SK-N-SH (cell line): ENCODE measurements around the gene PLA2G6. TPM values are rescaled to one million over a fixed set of nuclear protein-coding genes. Genes with fewer than 3 reads are reported as not detected.

Experiments
- CTCF ChIA-PET: fragments of 300-600, 350-600 bp; formaldehyde crosslinking; extraction: SDS; loops from one replicate; lab custom pipeline; 2021; lab: Yijun Ruan, JAX
- POLR2A ChIA-PET: fragments of 350-600 bp; sonication (Branson Sonifier 250); formaldehyde crosslinking; extraction: SDS; loops from one replicate; lab custom pipeline; 2020; ENCODE audit warnings: antibody characterized with exemption, inconsistent platforms; lab: Yijun Ruan, JAX
- DNase-seq: peaks from one replicate; pipeline ENCODE4 v3.0.0; 2012
- H2AFZ ChIP-seq: fragments of 200-600 bp; sonication (generic); 2 replicates; pipeline ENCODE4 v1.8.1; 2016; ENCODE audit warnings: antibody characterized with exemption, mild to moderate bottlenecking, low read depth
- H3F3A ChIP-seq: fragments of 200-600 bp; sonication (generic); replicated peaks from 2 replicates; pipeline ENCODE3; 2016; ENCODE audit warnings: antibody characterized with exemption, mild to moderate bottlenecking; ENCODE audit not compliant: insufficient read depth
- H3K27ac ChIP-seq, 2 experiments: fragments of 200-500 bp in 1 of 2; fragments of 200-600 bp in 1 of 2; sonication (Bioruptor generic) in 1 of 2; sonication (generic), shearing (Covaris generic) in 1 of 2; 2 replicates each; pipeline versions ENCODE4 v1.5.1 to v1.6.1; 2014 to 2016; ENCODE audit warnings: low read depth in 2 of 2, inconsistent platforms in 1 of 2, low read length in 1 of 2, mild to moderate bottlenecking in 1 of 2, mixed read lengths in 1 of 2
- H3K27me3 ChIP-seq: fragments of 200-600 bp; sonication (generic), shearing (Covaris generic); 2 replicates; pipeline ENCODE4 v1.6.1; 2016; ENCODE audit warnings: mixed run types; ENCODE audit not compliant: insufficient read depth
- H3K36me3 ChIP-seq, 2 experiments: fragments of 200-500 bp in 1 of 2; fragments of 200-600 bp in 1 of 2; sonication (Bioruptor generic) in 1 of 2; sonication (generic) in 1 of 2; replicated peaks in 1 of 2; 2 replicates each; pipeline versions ENCODE3 to v1.5.1; 2014 to 2016; ENCODE audit warnings: low read length in 1 of 2, mild to moderate bottlenecking in 1 of 2; ENCODE audit not compliant: insufficient read depth in 2 of 2, control insufficient read depth in 1 of 2
- H3K4me1 ChIP-seq, 2 experiments: fragments of 200-500 bp in 1 of 2; fragments of 200-600 bp in 1 of 2; sonication (Bioruptor generic) in 1 of 2; sonication (generic), shearing (Covaris generic) in 1 of 2; 2 replicates each; pipeline versions ENCODE4 v1.5.1 to v1.6.1; 2014 to 2016; ENCODE audit warnings: low read depth in 1 of 2, low read length in 1 of 2, mixed run types in 1 of 2; ENCODE audit not compliant: insufficient read depth in 2 of 2, control insufficient read depth in 1 of 2
- H3K4me2 ChIP-seq: fragments of 200-600 bp; sonication (generic), shearing (Covaris generic); 2 replicates; pipeline ENCODE4 v1.6.1; 2017; ENCODE audit warnings: mixed run types
- H3K4me3 ChIP-seq, 2 experiments: fragments of 200-500 bp in 1 of 2; fragments of 200-600 bp in 1 of 2; sonication (Bioruptor generic) in 1 of 2; sonication (generic), shearing (Covaris generic) in 1 of 2; 2 replicates each; pipeline versions ENCODE4 v1.5.1 to v1.8.1; 2014 to 2016; ENCODE audit warnings: low read depth in 2 of 2, inconsistent platforms in 1 of 2, low read length in 1 of 2, mild to moderate bottlenecking in 1 of 2, mixed read lengths in 1 of 2, moderate library complexity in 1 of 2
- H3K79me2 ChIP-seq: fragments of 200-600 bp; sonication (generic); 2 replicates; pipeline ENCODE4 v1.8.1; 2017; ENCODE audit warnings: mild to moderate bottlenecking; ENCODE audit not compliant: insufficient read depth
- H3K9ac ChIP-seq: fragments of 200-600 bp; sonication (generic); 2 replicates; pipeline ENCODE4 v1.6.1; 2017; ENCODE audit warnings: mixed run types
- H3K9me2 ChIP-seq: fragments of 200-600 bp; sonication (generic); 2 replicates; pipeline ENCODE4 v1.6.1; 2017; ENCODE audit warnings: mixed run types
- H3K9me3 ChIP-seq: fragments of 200-600 bp; sonication (generic); 2 replicates; pipeline ENCODE4 v1.6.1; 2017; ENCODE audit warnings: mixed run types, mild to moderate bottlenecking, moderate library complexity
- H4K20me1 ChIP-seq: fragments of 200-600 bp; sonication (generic); 2 replicates; pipeline ENCODE4 v1.6.1; 2017; ENCODE audit warnings: mild to moderate bottlenecking, mixed run types; ENCODE audit not compliant: insufficient read depth
- CHD2 ChIP-seq: fragments of 150-350 bp; IDR thresholded peaks from 2 replicates; pipeline ENCODE4 v1.6.1; 2018; ENCODE audit warnings: low read length; ENCODE audit not compliant: partially characterized antibody
- ELF1 ChIP-seq: IDR thresholded peaks from 2 replicates; pipeline ENCODE4 v1.4.0; 2012
- EP300 ChIP-seq, 2 experiments: IDR thresholded peaks; 2 replicates each; pipeline versions ENCODE4 v1.4.0 to v1.6.1; 2012; ENCODE audit warnings: borderline replicate concordance in 1 of 2, low read depth in 1 of 2, low read length in 1 of 2
- EZH2phosphoT487 ChIP-seq: fragments of 200-600 bp; sonication (generic); IDR thresholded peaks from 2 replicates; pipeline ENCODE4 v1.6.1; 2017; ENCODE audit warnings: low read depth, mixed run types, mild to moderate bottlenecking, antibody characterized with exemption, moderate library complexity, borderline replicate concordance
- FOXM1 ChIP-seq: IDR thresholded peaks from 2 replicates; pipeline ENCODE4 v1.4.0; 2012; ENCODE audit warnings: low read depth, mild to moderate bottlenecking
- GABPA ChIP-seq: IDR thresholded peaks from 2 replicates; pipeline ENCODE4 v1.4.0; 2012; ENCODE audit warnings: low read depth, mild to moderate bottlenecking
- GATA2 ChIP-seq: sonication (generic); formaldehyde crosslinking; IDR thresholded peaks from 2 replicates; pipeline ENCODE4 v1.5.0; 2020; ENCODE audit warnings: mild to moderate bottlenecking, missing genetic modification reagents
- IRF3 ChIP-seq: fragments of 150-350 bp; IDR thresholded peaks from 2 replicates; pipeline ENCODE4 v1.6.1; 2016; ENCODE audit warnings: mild to moderate bottlenecking, low read depth, low read length
- JUND ChIP-seq: IDR thresholded peaks from 2 replicates; pipeline ENCODE4 v1.4.0; 2012
- MEF2A ChIP-seq: IDR thresholded peaks from 2 replicates; pipeline ENCODE4 v1.4.0; 2012; ENCODE audit warnings: low read depth, borderline replicate concordance
- NFIC ChIP-seq: IDR thresholded peaks from 2 replicates; pipeline ENCODE4 v1.4.0; 2012; ENCODE audit warnings: borderline replicate concordance
- RAD21 ChIP-seq: IDR thresholded peaks from 2 replicates; pipeline ENCODE4 v1.6.1; 2012; ENCODE audit warnings: mild to moderate bottlenecking, low read length
- REST ChIP-seq: IDR thresholded peaks from 2 replicates; pipeline ENCODE4 v1.6.1; 2012; ENCODE audit warnings: mild to moderate bottlenecking, low read depth, low read length, moderate library complexity
- RFX5 ChIP-seq: IDR thresholded peaks from 2 replicates; pipeline ENCODE4 v1.6.1; 2012; ENCODE audit warnings: mild to moderate bottlenecking, improper control_type of control experiment, low read length
- TAF1 ChIP-seq: IDR thresholded peaks from 2 replicates; pipeline ENCODE4 v1.6.1; 2012; ENCODE audit warnings: low read depth, mild to moderate bottlenecking, low read length, moderate library complexity, borderline replicate concordance
- TCF12 ChIP-seq: IDR thresholded peaks from 2 replicates; pipeline ENCODE4 v1.4.0; 2012
- USF2 ChIP-seq: fragments of 150-350 bp; IDR thresholded peaks from 2 replicates; pipeline ENCODE4 v1.6.1; 2017; ENCODE audit warnings: antibody characterized with exemption, low read length, low read depth, borderline replicate concordance
- WGBS: methylation state at CpG from one replicate; pipeline ENCODE4 v1.1.6; 2017; ENCODE audit warnings: low lambda C conversion rate; 5-methylcytosine and 5-hydroxymethylcytosine counted together
- polyA plus RNA-seq, 3 experiments: library from polyadenylated mRNA; depleted of rRNA; stranded (reverse); fragments of >200 nt; gene quantifications; 2 replicates each; pipeline ENCODE4 v1.2.3, GENCODE V29; 2012

The PLA2G6 gene
- polyA plus RNA-seq, 1 of the 3 experiments (the other 2 are of a cell fraction), result 10.5 TPM

GRCh38 chr22:38067761-38068360 lies 113.8 kb downstream of the PLA2G6 start:
- no peaks in the 10 kb centered on the region for H3K4me1 ChIP-seq
- no peak overlapping the region for H3K27ac ChIP-seq
- H3K9ac ChIP-seq, result no peak overlapping the region
- no peaks in the 10 kb centered on the region for H3K9me2 ChIP-seq
- no peaks in the 10 kb centered on the region for H4K20me1 ChIP-seq
- no peaks in the 10 kb centered on the region for H3K79me2 ChIP-seq
- no peaks in the 10 kb centered on the region for H3K9me3 ChIP-seq
- no peak overlapping the region for H3K4me2 ChIP-seq
- peaks cover 0 to 24% of the 10 kb centered on the region in 2 experiments for H3K36me3 ChIP-seq
- no peak overlapping the region for H3K4me3 ChIP-seq
- POLR2A ChIA-PET, result no interaction called here
- no peak overlapping the region for H2AFZ ChIP-seq
- CTCF ChIA-PET, result no interaction called here
- 98% methylated on average over 4 of the region's 13 CpGs for WGBS
- DNase-seq, result peak; percentile 1
- no peaks in the 10 kb centered on the region for H3K27me3 ChIP-seq
- no peaks in the 10 kb centered on the region for H3F3A ChIP-seq
- TF ChIP-seq GABPA, result no peak

- peaks cover 0 to 21% of the 10 kb centered on the region in 2 experiments for H3K36me3 ChIP-seq
- no peak overlapping the region for H3K27ac ChIP-seq
- no peak overlapping the region for H3K9ac ChIP-seq
- no peak for TF ChIP-seq GATA2
- no peak for TF ChIP-seq MEF2A
- no peak for TF ChIP-seq CHD2
- no peak for TF ChIP-seq ELF1
- no peak for TF ChIP-seq FOXM1
- TF ChIP-seq EP300 (IDR thresholded peaks at IDR 0.05; ENCODE audit: borderline replicate concordance in 1 of 2, low read depth in 1 of 2, low read length in 1 of 2), result no peak
- TF ChIP-seq NFIC, result no peak
- ChIA-PET POLR2A (no interaction called here), CTCF (interaction anchor here (1.3 kb wide), 1 partner anchor 15 kb away, joined by 5 read pairs; no protein-coding TSS in a partner anchor)
- no peak for DNase-seq
- no peak overlapping the region for H3K4me2 ChIP-seq
- H3K79me2 ChIP-seq, result no peaks in the 10 kb centered on the region
- no peaks in the 10 kb centered on the region for H3K9me2 ChIP-seq
- H3K4me3 ChIP-seq, result no peak overlapping the region
- H3K4me1 ChIP-seq, result no peaks in the 10 kb centered on the region
- H3K9me3 ChIP-seq, result no peaks in the 10 kb centered on the region
- 93% methylated on average over 5 of the region's 8 CpGs for WGBS
- no peaks in the 10 kb centered on the region for H3K27me3 ChIP-seq
- no peak overlapping the region for H2AFZ ChIP-seq
- no peaks in the 10 kb centered on the region for H4K20me1 ChIP-seq
- no peaks in the 10 kb centered on the region for H3F3A ChIP-seq
These were observed 114.6 kb downstream of the PLA2G6 start for GRCh38 chr22:38067028-38067415.

- Histone ChIP-seq H3K79me2 (no peaks in the 10 kb centered on the region), H3K27ac (no peak overlapping the region), H3K9me2 (no peaks in the 10 kb centered on the region), H3K27me3 (no peaks in the 10 kb centered on the region), H2AFZ (no peak overlapping the region), H4K20me1 (no peaks in the 10 kb centered on the region), H3K36me3 (peaks cover 0 to 21% of the 10 kb centered on the region in 2 experiments), H3K9ac (no peak overlapping the region), H3K4me1 (no peaks in the 10 kb centered on the region), H3F3A (no peaks in the 10 kb centered on the region), H3K4me3 (no peak overlapping the region), H3K4me2 (no peak overlapping the region), H3K9me3 (no peaks in the 10 kb centered on the region)
- POLR2A ChIA-PET, result interaction anchor here (0.5 kb wide), 1 partner anchor 54 kb away, joined by 3 read pairs; no protein-coding TSS in a partner anchor
- CTCF ChIA-PET, result interaction anchor here (1.3 kb wide), 1 partner anchor 14 kb away, joined by 5 read pairs; no protein-coding TSS in a partner anchor
- WGBS, result 79% methylated on average over 4 of the region's 13 CpGs
- DNase-seq, result no peak
- TF ChIP-seq RFX5 (no peak), ELF1 (no peak), RAD21 (no peak), TCF12 (no peak), EZH2phosphoT487 (no peak), USF2 (no peak), JUND (no peak), GABPA (no peak), IRF3 (no peak), REST (no peak), FOXM1 (no peak), TAF1 (no peak)
These were observed 115.1 kb downstream of the PLA2G6 start for GRCh38 chr22:38066381-38067027.
